ENCODE data around the gene NEUROG1. TPM values are rescaled to one million over a fixed set of nuclear protein-coding genes. Genes with fewer than 3 reads are reported as not detected.

The NEUROG1 gene
- total RNA-seq (ENCODE audit: low replicate concordance): not detected in 2 replicates

DNA sequence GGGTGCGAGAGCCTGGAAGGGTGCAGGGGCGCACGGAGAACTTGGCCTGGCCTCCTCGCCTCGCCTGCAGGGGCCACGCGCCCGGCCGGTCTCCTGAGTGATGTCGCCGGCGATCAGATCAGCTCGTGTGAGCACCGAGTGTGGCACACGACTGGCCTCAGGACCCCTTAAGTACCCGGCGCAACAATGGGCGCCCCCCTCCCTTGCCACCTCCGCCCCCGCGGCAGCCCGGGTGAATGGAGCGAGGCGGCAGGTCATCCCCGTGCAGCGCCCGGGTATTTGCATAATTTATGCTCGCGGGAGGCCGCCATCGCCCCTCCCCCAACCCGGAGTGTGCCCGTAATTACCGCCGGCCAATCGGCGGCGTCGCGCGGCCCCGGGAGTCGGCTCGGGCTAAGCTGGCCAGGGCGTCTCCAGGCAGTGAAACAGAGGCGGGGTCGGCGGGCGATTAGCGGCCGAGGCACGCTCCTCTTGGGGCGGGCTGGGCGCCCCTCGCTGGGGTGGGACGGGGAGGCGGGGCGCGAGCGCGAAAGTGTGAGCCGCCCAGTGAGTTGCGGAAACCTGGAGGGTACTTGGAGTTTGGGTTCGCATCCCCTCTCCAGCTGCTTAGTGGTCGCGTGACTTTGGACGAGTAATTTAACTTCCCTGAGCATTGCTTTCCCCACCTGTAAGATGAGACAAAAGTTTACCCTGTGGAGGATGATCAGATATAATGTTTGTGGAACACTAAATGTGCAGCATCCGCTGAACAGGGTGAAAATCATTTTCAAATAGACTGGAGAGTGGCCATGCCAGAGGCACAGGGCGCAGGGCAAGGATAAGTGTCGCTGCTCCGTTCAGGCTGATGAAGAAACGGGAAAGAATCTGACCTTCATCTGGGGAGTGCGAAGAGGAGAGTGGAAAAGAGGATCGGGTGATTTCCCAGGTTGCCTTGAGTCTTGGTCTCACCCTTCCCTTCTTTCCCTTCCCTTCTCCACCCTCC, at the start of gene NEUROG1:
Gene NEUROG1 (minus strand): TSS at position 145 of the 982 bp plus-strand sequence. CDS start 274 bp downstream, outside the sequence.
- DNase-seq (ENCODE audit: low read depth): no peak
- H3K4me3 ChIP-seq (ENCODE audit: low read depth, low read length): no peak within 1 kb of the TSS
- TF ChIP-seq, protein P1, sequence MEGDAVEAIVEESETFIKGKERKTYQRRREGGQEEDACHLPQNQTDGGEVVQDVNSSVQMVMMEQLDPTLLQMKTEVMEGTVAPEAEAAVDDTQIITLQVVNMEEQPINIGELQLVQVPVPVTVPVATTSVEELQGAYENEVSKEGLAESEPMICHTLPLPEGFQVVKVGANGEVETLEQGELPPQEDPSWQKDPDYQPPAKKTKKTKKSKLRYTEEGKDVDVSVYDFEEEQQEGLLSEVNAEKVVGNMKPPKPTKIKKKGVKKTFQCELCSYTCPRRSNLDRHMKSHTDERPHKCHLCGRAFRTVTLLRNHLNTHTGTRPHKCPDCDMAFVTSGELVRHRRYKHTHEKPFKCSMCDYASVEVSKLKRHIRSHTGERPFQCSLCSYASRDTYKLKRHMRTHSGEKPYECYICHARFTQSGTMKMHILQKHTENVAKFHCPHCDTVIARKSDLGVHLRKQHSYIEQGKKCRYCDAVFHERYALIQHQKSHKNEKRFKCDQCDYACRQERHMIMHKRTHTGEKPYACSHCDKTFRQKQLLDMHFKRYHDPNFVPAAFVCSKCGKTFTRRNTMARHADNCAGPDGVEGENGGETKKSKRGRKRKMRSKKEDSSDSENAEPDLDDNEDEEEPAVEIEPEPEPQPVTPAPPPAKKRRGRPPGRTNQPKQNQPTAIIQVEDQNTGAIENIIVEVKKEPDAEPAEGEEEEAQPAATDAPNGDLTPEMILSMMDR (IDR thresholded peaks at IDR 0.05; ENCODE audit: insufficient read depth, low read length): no peak

DNA sequence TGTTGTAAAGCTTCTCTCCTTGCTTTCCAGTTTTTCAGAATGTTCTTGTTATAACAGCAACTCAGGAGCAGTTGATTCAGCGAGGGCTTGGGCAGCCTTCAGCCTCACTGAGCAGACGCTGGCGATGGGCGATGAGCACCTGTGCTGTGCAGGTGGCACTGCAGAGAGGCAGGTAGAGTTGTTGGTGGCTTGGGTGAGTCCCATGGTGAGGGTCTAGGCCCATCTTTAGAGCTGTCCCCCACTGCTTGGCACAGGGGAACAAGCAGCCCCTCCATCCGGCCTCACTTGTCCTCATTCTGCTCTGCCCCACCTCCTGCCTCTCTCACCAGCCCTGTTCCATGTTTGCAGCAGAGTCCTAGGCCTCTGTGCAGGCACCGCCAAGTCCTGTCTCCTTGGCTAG, 49.2 kb upstream of the NEUROG1 start:
- no peak for DNase-seq (ENCODE audit: low read depth)
- TF ChIP-seq, protein P1 (IDR thresholded peaks at IDR 0.05; ENCODE audit: insufficient read depth, low read length): no peak
- no peak overlapping the region for H3K4me3 ChIP-seq (ENCODE audit: low read depth, low read length)

DNA sequence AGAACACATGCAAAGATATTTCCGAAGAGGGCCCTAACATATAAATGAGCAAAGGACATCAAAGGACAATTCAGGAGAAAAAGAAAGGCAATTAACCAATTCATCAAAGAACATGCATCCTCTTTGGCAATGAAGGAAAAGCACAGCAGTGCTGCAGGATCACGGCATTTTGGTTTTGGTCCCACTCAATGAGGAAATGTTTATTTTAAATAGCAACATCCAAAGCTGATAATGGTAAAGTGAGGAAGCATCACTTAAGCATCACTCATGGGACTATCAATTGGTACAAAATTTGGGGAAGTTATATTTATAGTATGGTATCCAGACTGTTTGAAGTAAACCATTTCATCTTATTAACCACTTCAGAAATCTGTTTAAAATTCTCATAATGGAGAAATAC, 48.5 kb upstream of the NEUROG1 start:
- DNase-seq (ENCODE audit: low read depth): no peak
- TF ChIP-seq, protein P1 (IDR thresholded peaks at IDR 0.05; ENCODE audit: insufficient read depth, low read length): no peak
- H3K4me3 ChIP-seq (ENCODE audit: low read depth, low read length): no peak overlapping the region

DNA sequence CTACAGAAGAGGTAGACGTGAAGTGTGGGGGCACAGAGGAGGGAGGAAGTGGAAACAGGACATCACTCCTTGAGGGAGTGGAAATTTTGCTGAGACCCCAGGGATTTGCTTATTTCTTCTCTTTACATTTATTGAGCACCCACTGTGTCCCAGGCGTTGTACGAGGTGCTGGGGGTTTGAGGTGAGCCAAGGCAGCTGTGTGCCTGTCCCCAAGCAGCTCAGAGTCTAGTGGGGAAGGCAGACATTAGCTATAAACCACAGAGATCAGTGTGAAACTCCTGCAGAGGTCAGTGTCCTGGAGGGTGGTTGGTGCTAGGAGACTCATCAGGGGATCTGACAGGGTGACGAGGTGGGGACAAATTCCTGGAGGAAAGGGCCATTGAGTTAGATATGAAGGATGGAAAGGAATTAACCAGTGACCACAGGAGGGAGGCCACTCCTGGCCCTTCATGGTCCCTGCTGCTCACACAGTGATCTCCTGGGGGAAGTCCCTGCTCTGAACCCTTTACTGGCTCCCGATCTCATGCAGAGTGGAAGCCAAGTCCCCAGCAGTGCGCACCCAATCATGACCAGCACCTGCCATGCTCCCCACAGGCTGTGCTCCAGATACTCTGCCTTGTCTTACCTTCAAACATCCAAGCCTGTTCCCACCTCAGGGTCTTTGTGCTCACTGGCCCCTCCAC, 46.5 kb upstream of the NEUROG1 start:
- TF ChIP-seq, protein P1 (IDR thresholded peaks at IDR 0.05; ENCODE audit: insufficient read depth, low read length): no peak
- no peak overlapping the region for H3K4me3 ChIP-seq (ENCODE audit: low read depth, low read length)
- DNase-seq (ENCODE audit: low read depth): no peak

- peak; percentile 28 for DNase-seq (ENCODE audit: low read depth)
- TF ChIP-seq, protein P1 (IDR thresholded peaks at IDR 0.05; ENCODE audit: insufficient read depth, low read length): no peak
- H3K4me3 ChIP-seq (ENCODE audit: low read depth, low read length): no peak within 1 kb of the TSS
Observed at GRCh38 chr5:135578685-135579341, 43.0 kb upstream of the NEUROG1 start, which contains the start of gene CXCL14. Gene CXCL14 (minus strand): TSS chr5:135578991. CDS start chr5:135578778, 213 bp downstream.

DNA sequence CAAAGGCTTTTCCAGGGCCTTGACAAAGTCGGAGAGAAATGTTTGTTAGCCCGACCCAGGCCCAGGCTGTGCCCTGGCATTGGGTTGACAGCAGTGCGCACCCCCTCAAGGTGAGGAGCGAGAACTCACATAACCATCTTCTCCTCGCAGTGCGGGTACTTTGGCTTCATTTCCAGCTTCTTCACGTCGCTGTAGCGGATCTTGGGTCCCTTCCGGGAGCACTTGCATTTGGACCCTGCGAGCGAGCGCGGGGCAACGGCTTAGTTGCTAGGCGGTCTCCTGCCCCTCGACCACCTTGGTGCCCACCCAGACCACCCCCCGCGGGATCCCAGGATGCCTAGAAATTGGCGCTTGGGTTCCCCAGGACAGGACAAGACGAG, 42.5 kb upstream of the NEUROG1 start:
- no peak overlapping the region for H3K4me3 ChIP-seq (ENCODE audit: low read depth, low read length)
- TF ChIP-seq, protein P1 (IDR thresholded peaks at IDR 0.05; ENCODE audit: insufficient read depth, low read length): no peak

More for the DNA sequence above, 42.5 kb upstream of the NEUROG1 start:
- DNase-seq (ENCODE audit: low read depth): no peak

All from fibroblast of the aortic adventitia (primary cell).